Esophagus muscularis mucosa (tissue), 4 donors: ENCODE data around the gene PAXIP1.

Source experiments
- CTCF ChIP-seq, 3 experiments: fragments of 200-600 bp in 2 of 3; fragments of 450-650 bp in 1 of 3; sonication (generic) in 2 of 3; IDR thresholded peaks; one replicate each; pipeline ENCODE4 v1.5.1; 2017 to 2019; ENCODE audit warnings: antibody characterized with exemption in 3 of 3, mild to moderate bottlenecking in 2 of 3, moderate library complexity in 1 of 3
- EP300 ChIP-seq: sonication (generic); formaldehyde crosslinking; IDR thresholded peaks from one replicate; pipeline ENCODE4 v1.6.1; 2017; ENCODE audit warnings: antibody characterized with exemption
- POLR2A ChIP-seq: fragments of 450-650 bp; IDR thresholded peaks from one replicate; pipeline ENCODE4 v1.6.1; 2017; ENCODE audit warnings: antibody characterized with exemption, moderate library complexity, mild to moderate bottlenecking, low read depth
- POLR2AphosphoS5 ChIP-seq, 2 donors: sonication (generic); formaldehyde crosslinking; IDR thresholded peaks; one replicate each; pipeline ENCODE4 v1.6.1; 2017; ENCODE audit warnings: antibody characterized with exemption in 2 of 2

- TF ChIP-seq EP300 (no peak), CTCF (IDR thresholded peaks at IDR 0.05) (no peak), POLR2A (no peak), POLR2AphosphoS5 (IDR thresholded peaks at IDR 0.05) (no peak)
Observed at GRCh38 chr7:154976844-154977243, 26.1 kb downstream of the PAXIP1 start.
